HG02981 (cell line): ENCODE data around the gene RIPOR3.
"Not testable (repeated sequence)": the region's sequence is repeated elsewhere in the genome, so short reads cannot be mapped to it uniquely, and the experiment has no call there.

Experiments used
- ATAC-seq: cut with Tn5 transposase; IDR thresholded peaks from one replicate; pipeline ENCODE4 v1.9.1; 2021; ENCODE audit warnings: mild to moderate bottlenecking, moderate library complexity; ENCODE audit not compliant: unreplicated experiment

Gene RIPOR3

DNA sequence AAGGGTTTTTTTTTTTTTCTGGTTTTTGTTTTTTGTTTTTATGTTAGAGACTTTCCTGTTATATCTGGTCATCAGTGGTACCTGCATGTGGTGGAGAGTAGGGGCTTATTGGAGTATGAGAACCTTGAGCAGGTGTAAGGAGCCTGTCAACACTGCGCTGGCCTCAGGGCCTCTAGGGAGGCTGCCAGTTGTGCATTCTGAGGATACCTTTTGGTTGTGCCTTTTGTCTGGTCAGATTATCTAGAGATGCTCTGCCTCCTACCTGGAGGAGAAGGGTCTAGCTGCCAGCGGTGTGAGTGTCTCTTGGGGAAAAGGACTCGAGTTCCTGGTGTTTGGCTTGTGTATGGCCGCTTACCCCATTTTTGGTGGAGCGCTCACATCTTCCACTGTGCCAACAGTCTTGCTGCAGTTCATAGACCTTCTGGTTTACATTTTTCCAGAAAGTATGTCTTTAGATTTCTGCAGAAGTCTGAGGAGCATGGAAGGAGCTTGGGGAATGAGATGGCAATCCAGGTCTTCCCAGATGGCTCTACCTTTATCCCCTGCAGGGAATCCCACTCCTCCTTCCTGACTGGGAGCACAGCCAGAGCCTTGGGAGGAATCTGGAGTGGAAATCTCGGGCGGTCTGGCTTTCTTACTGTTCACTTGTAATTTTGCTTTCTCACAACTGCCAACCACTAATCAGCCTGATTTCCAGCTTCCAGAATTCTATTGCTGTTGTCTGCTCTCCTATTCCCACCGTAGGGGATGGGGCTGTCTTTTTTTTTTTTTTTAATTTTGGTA, 131.3 kb downstream of the RIPOR3 start:
- ATAC-seq: no peak

DNA sequence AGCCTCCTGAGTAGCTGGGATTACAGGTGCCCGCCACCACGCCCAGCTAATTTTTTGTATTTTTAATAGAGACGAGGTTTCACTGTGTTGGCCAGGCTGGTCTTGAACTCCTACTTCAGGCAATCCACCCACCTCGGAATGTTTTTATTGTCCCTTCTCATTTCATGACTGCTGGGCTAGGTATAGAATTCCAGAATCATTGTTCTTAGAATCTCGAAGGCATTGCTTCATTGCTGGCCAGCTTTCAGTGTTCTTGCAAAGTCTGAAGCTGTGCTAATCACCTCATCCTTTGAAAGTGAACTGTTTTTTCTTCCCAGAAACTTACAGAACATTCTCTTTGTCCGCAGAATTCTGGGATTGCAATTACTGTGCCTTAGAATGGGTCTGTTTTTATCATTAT, 132.2 kb downstream of the RIPOR3 start:
- ATAC-seq: no peak

DNA sequence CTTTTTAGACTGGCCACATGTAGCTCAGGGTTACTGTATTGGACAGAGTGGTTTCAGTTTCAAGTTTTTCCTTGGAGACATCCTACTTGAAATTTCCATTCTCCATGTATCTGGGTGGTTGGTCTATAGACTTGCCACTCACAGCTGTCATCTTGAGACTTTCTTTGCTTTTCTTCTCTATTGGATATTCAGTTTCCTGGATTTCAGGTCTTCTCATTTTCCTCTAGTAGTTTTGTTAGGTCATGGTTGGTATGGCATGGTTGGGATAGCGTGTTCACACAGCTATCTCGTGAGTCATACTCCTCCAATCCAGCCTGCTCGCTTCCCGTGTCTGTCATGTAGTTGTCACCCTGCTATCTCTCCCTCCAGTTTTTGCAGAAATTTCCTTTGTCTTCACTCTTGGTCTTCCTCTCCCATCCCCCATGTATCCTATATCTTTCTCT, 132.8 kb downstream of the RIPOR3 start:
- no peak for ATAC-seq

DNA sequence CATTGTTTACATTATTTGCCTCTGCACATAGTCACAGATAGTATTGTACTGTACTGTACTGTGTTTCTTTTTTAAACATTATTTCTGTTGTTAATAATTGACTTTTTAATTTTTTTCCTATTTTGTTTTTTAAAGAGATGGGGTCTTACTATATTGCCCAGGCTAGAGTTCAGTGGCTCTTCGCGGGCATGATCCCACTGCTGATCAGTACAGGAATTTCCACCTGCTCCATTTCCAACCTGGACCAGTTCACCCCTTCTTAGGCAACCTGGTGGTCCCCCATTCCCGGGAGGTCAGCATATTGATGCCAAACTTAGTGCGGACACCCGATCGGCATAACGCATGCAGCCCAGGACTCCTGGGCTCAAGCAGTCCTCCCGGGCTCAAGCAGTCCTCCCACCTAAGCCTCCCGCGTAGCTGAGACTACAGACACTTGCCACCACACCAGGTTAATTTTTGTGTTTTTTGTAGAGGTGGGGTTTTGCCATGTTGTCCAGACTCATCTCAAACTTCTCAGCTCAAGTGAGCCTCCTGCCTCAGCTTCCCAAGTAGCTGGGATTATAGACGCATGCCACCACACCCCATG, 133.7 kb downstream of the RIPOR3 start:
- ATAC-seq: no peak

DNA sequence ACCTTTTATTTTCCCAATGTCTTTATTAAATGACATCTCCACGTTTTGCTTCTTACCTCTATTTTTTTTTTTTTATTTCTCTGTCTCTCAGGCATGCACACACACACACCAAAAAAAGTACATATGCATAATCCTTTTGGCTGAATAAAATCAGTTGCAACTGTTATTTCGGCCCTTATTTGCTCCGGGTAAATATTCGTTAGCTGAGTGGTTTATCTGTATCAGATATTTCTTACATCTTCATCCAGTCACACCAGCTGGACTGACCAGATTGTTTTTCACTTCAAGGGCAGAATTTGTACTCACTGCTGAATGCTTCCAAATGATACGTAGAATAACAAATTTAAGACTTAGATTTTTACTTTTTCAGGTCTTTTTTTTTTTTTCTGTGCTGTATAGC, 135.7 kb downstream of the RIPOR3 start:
- ATAC-seq: no peak

DNA sequence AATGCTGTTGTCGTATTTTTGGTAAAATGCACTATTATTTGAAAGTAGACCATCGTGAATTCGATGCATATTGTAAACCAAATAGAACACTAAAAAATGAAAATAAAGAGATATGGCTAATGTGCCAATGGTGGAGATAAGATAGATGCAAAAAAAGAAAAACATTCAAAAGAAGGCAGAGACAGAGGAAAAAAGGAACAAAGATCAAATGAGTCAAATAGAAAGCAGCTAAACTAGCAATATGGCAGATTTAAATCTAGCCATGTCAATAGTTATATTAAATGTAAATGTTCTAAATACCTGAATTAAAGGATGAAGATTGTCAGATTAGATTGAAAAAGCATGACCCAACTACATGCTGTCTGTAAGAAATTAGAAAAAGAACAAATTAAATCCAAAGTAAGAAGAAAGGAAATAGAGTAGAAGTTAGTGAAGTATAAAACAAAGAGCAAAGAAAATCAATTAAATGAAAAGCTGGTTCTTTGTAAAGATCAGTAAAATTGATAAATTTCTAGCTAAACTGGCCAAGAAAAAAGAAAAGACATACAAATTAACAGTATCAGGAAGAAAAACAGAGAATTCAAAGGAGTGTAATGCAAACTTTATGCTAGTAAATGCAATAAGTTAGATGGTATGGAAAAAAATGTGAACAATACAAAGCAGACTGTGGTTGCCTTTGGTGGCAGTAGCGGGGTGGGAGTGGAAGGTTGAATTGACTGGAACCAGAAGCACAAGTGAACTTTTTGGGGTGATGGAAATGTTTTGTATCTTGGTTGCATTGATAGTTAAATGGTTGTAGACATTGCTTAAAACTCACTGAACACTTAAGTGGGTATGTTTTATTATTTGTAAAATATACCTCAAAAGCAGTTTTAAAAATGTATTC, 136.4 kb downstream of the RIPOR3 start:
- no peak for ATAC-seq

DNA sequence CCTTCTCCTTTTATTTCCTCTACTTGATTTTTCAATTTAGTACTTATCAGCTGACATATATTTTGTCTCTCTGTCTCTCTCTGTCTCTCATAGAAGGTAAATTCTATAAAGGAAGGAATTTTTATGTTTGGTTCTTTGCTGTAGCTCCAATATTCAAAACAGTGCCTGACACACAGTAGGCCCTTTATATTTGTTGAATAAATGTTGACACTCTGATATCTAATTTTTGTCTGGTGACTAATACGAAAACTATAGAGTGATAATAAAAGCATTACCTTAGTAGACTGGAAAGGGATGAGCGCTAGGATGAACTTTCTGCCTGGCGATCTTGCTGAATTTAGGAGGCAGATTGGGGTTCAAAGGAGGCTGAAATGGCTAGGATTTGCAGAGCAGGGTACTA, 138.4 kb downstream of the RIPOR3 start:
- ATAC-seq: no peak

DNA sequence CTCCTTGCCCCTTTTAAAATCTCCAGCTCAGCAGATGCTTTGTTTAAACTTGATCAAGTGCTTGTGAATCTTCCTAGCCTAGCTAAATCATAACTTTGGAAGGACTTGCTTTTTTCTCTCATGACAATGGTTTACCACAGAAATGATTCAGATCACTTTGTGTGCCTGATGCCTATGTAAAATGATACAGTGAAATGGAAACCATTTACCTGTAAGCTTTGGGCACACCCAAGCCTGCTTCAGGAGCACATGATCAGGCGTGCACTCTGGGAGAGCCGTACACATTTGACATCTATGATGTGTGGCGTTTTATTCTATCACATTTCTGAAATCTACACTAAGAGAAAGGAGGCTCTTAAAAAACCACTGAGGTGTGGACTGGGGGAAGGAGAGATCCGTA, 140.1 kb downstream of the RIPOR3 start:
- no peak for ATAC-seq

DNA sequence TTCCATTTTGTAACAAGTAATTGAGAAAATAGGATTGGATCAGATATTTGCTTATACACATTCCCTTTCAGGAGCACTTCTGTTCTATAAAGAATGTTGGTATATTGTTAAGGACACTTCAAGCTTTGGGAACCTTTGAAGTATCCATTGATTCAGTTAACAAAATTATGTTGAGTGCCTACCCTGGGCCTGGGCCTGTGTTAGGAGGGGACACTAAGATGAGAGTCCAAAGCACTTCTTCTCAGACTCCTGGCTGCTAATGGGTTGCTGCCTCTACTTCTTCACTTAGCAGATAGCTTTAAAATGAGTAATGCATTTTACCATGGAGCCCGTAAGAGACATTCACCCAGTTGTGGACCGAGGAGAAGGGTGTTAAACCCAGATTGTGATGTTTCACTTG, 140.8 kb downstream of the RIPOR3 start:
- no peak for ATAC-seq

DNA sequence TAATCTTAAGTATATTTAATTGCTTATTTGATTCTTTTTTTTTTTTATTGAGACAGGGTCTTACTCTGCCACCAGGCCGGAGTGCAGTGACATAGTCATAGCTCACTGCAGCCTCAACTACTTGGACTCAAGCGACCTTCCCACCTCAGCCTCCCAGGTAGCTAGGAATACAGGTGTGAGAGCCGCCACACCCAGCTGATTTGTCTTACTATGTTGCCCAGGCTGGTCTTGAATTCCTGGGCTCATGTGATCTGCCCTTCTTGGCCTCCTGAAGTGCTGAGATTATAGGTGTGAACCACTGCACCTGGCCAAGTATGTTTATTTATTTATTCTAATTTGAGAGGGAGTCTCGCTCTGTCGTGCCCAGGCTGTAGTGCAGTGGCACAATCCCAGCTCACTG, 142.9 kb downstream of the RIPOR3 start:
- ATAC-seq: no peak

DNA sequence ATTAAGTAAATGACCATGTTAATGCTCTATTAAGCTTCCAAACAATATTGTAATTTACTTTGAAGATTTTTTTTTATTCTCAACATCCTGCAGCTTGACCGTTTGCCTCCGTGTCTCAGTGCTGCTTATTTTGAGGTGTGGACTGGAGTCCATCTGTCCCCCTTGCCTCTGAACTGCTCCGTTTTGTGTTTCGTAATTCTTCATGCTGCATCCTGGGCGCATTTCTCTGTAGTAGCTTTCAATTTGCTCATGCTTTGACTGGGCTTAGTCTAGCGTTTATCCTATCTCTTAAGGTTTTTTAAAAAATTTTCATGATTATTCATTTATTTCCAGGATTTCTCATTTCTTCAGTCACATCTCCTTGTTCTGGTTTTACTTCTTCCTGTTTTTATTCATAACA, 143.4 kb downstream of the RIPOR3 start:
- no peak for ATAC-seq

DNA sequence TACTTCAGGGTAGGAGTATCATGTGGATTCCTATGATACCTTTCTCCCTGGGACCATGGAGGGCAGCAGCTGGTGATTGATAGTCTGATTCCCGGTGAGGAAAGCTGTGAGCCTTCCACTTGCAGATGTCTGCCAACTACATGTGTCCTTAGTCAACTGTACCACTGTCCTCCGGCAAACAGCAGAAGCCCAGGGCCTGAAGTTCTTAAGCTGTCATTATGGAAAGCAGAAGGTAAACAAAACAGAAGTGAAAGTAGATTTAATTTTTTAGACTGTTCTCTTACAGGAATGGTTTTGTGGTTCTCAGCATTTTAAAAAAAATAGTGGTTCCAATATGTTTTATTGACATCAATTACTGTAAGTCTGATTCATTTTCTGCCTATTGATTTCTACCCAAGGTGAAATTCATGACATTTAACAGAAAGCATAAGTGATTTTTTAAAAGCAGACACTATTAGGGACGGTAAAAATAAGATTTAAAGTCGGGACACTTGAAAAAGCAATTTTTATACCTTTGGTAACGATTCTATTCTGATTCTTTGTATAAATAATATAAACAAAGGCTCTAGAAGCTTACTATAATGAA, 144.5 kb downstream of the RIPOR3 start:
- ATAC-seq: no peak

DNA sequence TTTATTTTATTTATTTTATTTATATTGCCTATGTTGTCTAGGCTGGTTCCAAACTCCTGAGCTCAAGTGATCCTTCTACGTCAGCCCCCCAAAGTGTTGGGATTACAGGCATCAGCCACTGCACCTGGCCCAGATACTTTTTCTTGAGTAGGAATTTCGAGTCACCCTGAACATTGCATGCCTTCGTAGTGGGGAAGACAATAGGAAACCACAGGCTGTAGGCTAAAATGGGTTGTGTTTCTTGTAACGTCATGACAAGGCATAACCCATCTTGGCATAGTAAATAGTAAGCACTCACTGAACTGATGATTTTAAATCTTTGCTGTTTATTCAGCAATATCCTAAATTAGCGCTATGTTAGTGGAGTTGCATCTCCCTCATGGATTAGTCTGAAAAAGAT, 146.2 kb downstream of the RIPOR3 start:
- no peak for ATAC-seq

DNA sequence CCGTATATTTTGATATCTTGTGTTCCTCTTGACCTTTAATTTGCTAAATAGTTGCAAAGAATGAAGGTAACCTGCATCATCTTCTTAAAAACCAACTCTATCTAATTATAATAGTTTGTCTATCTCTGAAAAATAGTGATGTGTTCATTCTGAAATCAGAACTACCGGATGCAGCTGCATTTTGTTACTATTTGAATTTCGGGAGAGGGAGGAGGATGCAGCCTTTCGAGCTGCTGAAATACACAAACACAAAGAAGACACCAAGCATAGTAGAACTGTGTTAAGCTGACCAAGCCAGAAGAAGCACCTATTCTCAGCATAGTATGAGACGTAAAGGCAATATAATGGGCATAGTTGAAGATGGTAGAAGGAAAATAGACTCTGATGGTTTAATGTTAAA, 148.0 kb downstream of the RIPOR3 start:
- ATAC-seq: no peak

DNA sequence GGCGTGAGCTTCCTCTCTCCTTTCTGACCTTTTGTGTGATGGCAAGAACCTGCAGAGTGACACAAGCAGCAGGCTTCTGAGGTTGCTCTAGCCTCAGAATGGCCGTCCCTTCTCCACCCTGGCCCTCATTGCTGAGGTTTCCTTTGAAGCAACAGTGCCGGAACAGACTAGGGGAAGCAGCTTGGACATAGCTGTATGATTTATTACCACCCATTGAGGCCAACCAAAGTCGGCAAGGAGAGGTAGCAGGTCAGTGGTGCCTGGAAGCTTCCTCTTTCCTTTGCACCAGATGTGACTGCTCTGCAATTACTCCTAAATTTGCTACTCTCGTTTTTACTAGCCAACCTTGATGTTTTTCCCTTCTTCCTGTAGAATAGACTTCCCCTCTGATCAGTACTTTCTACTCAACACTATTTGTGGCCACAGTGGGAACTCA, 149.7 kb downstream of the RIPOR3 start:
- ATAC-seq: peak; percentile 46

DNA sequence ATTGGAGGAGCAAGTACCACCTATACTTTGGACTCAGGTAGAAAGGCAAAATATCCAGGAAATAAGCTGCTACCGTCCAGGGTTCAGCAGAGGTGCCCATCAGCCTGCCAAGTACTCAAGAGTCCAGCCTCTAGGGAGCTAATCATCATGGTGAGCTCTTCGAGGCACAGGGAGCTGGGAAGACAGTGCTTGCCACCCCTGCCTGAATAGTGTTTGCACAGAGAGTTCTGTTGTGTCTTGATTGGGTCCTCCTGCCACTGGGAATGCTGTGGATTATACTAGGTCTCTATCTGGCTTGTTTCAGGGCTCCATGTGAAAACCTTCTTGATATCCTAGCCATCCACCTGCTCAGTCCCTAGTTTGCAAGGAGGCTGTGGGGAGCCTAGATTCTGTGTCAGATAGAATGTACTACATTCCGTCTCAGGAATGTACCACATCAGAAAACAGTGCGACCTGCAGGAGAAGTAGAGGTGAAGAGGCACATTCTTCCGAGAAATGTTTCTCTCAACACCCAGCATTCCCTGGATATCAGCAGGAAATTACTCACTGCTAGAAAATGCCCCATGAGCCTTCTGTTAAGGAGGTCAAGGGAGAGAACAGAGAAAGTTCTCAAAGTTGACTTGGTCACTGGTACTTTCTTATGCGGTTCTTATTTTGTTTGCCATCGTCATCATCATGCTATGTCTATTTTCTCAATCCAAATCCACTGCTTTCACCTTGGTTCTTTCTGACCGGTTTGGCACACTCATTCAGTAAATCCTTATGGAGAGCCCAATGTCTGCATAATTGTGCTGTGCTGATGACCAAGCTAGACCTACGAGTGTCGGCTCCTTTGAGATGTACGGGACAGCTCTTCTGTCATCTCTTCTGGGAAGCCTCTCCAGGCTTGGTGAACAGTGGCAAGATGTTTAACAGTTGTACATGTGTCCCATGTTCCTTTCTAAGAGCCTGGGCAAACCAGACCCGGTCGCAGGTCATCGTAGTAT, 150.4 kb downstream of the RIPOR3 start:
- peak; percentile 6 for ATAC-seq

DNA sequence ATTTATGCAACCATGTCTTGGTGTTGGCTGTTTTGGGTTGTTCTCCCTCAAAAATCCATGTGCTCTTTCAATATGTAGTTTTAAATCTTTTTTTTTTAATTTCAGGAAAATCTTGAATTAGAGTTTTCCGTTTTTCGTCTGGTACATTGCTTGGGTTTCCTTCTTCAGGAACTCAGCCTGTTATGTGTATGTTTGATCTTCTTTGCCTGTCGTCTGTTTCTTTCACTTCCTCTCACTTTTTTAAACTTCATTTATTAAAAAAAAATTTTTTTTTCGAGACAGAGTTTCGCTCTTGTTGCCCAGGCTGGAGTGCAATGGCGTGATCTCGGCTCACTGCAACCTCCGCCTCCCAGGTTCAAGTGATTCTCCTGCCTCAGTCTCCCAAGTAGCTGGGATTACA, 151.5 kb downstream of the RIPOR3 start:
- not testable (repeated sequence) for ATAC-seq

DNA sequence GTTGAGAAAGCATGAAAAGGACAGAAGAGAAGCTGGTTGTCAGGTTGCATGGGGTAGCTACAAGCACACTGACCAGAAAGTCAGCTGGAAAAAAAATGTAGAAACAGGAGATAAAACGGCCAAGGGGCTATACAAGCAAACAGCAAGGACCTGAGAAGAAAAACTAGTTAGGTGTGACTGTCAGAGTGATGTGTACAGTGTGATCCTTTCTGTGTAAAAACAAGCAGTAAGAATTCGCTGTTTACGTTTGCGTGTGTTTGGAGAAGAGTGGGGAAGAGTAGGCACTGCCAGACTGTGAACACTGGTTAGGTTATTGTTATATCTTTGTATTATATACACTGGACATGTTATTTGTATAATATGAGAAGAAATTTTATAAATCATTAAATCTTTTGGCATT, 153.1 kb downstream of the RIPOR3 start:
- ATAC-seq: no peak

DNA sequence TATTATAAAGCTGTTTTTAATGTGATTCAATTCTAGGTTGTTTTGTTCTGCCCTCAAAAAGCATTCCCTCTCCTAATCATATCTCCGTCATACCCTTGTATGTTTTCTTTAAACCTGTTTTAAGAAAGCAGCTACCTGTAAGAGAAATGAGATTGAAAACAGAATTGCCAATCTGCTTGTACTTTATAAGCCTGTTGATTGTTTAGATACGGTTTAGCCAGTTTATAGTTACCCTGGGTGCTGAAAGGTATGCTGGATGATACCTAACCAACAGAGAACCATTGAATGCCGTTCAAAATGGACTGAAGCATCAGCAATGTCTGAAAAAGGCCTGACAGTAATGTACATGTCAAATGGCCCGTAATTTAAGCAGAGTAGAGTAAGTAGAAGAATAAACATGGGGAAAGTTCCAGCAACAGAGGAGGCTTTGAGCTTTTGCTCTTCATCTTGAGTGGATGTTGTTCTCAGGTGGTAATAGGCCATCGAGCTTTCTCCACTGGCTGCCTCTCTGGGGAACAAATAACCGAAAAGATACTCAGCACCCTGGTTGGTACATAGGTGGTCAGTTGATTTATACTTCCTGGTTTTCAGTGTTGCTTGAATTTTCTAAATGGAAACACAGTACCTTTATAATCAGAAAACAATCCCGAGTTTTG, 153.7 kb downstream of the RIPOR3 start:
- no peak for ATAC-seq

DNA sequence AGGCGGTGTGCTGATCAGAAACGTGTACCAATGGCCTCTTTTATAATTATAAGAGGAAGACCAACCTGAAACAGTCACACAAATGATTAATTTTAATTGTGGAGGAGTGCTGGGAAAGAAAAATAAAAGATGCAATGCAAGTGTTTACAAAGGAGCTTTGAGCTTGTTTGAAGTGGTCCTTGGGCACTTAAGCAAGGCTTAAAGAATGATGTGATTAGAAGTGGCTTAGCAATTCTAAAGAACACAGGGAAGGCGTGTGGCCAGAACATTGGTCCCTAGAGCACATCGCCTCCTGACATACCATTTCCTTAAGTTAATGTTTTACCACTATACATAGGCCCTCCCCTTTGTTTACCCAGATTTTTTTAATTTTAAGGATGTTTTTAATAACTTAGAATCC, 155.0 kb downstream of the RIPOR3 start:
- no peak for ATAC-seq
